ENCODE measurements around the gene NTHL1.
"Not testable (repeated sequence)": the region's sequence is repeated elsewhere in the genome, so short reads cannot be mapped to it uniquely, and the experiment has no call there.

The NTHL1 gene

GRCh38 chr16:2027024-2028010 lies 20.3 kb downstream of the NTHL1 start:
- no peak for DNase-seq

GRCh38 chr16:2026461-2027023 lies 21.1 kb downstream of the NTHL1 start, which contains the start of gene NHERF2:
Gene NHERF2 (plus strand): TSS chr16:2026902. CDS start chr16:2027006, 104 bp downstream.
- no peak for DNase-seq

GRCh38 chr16:2025878-2026460 lies 21.7 kb downstream of the NTHL1 start:
- no peak for DNase-seq

GRCh38 chr16:2025251-2025650 lies 22.4 kb downstream of the NTHL1 start:
- DNase-seq: no peak

GRCh38 chr16:2024032-2024420 lies 23.6 kb downstream of the NTHL1 start:
- no peak for DNase-seq

- DNase-seq: peak; percentile 89
These were observed 24.3 kb downstream of the NTHL1 start for GRCh38 chr16:2023092-2024031.

- no peak for DNase-seq
These were observed 24.9 kb downstream of the NTHL1 start for GRCh38 chr16:2022723-2023091.

- DNase-seq: no peak
These were observed 27.5 kb downstream of the NTHL1 start for GRCh38 chr16:2019921-2020831.

GRCh38 chr16:2019518-2019920 lies 28.1 kb downstream of the NTHL1 start, which contains the start of gene NPW:
Gene NPW (plus strand): TSS chr16:2019785.
- DNase-seq: no peak

GRCh38 chr16:2016407-2016922 lies 31.2 kb downstream of the NTHL1 start:
- no peak for DNase-seq

GRCh38 chr16:2015947-2016208 lies 31.8 kb downstream of the NTHL1 start:
- DNase-seq: no peak

GRCh38 chr16:2015117-2015946 lies 32.3 kb downstream of the NTHL1 start:
- no peak for DNase-seq

- no peak for DNase-seq
These were observed 34.1 kb downstream of the NTHL1 start for GRCh38 chr16:2013527-2013926.

GRCh38 chr16:2011726-2012125 lies 35.9 kb downstream of the NTHL1 start:
- not testable (repeated sequence) for DNase-seq

GRCh38 chr16:2009791-2010510 lies 37.7 kb downstream of the NTHL1 start, which contains the start of gene ZNF598:
Gene ZNF598 (minus strand): TSS chr16:2009821.
- peak; percentile 70 for DNase-seq

- DNase-seq: no peak
These were observed 38.4 kb downstream of the NTHL1 start for GRCh38 chr16:2009164-2009711.

GRCh38 chr16:2008631-2009163 lies 38.9 kb downstream of the NTHL1 start:
- DNase-seq: no peak

- no peak for DNase-seq
These were observed 39.6 kb downstream of the NTHL1 start for GRCh38 chr16:2008009-2008526.
